ENCODE results near the gene FIGNL1.

Gene FIGNL1

GRCh38 chr7:50449881-50450589 is at the start of gene FIGNL1:
FIGNL1 (minus strand) TSS chr7:50450350; CDS start chr7:50447287, 3,063 bp downstream.
- peak; percentile 84 to 85 for DNase-seq

GRCh38 chr7:50499092-50499491 is 48.9 kb upstream of the FIGNL1 start:
- no peak for DNase-seq

GRCh38 chr7:50497968-50498367 is 47.8 kb upstream of the FIGNL1 start:
- DNase-seq: no peak

GRCh38 chr7:50497068-50497642 is 47.0 kb upstream of the FIGNL1 start:
- no peak for DNase-seq

GRCh38 chr7:50496569-50496968 is 46.4 kb upstream of the FIGNL1 start:
- no peak for DNase-seq

GRCh38 chr7:50495746-50496145 is 45.6 kb upstream of the FIGNL1 start:
- no peak for DNase-seq

GRCh38 chr7:50492770-50493519 is 42.8 kb upstream of the FIGNL1 start:
- DNase-seq: no peak

GRCh38 chr7:50491943-50492342 is 41.8 kb upstream of the FIGNL1 start:
- no peak for DNase-seq

- DNase-seq: no peak
Observed at GRCh38 chr7:50491209-50491608, 41.1 kb upstream of the FIGNL1 start.

GRCh38 chr7:50488379-50488778 is 38.2 kb upstream of the FIGNL1 start:
- no peak for DNase-seq

GRCh38 chr7:50486512-50486911 is 36.4 kb upstream of the FIGNL1 start:
- DNase-seq: no peak

- DNase-seq: no peak
Observed at GRCh38 chr7:50481867-50482266, 31.7 kb upstream of the FIGNL1 start.

- DNase-seq: no peak
Observed at GRCh38 chr7:50480797-50481196, 30.6 kb upstream of the FIGNL1 start.

GRCh38 chr7:50479743-50480517 is 29.8 kb upstream of the FIGNL1 start:
- no peak for DNase-seq

- no peak for DNase-seq
Observed at GRCh38 chr7:50477640-50478039, 27.5 kb upstream of the FIGNL1 start.

GRCh38 chr7:50476953-50477625 is 26.9 kb upstream of the FIGNL1 start:
- DNase-seq: no peak

- no peak for DNase-seq
Observed at GRCh38 chr7:50475340-50475739, 25.2 kb upstream of the FIGNL1 start.

GRCh38 chr7:50474382-50475160 is 24.4 kb upstream of the FIGNL1 start:
- no peak for DNase-seq

- no peak for DNase-seq
Observed at GRCh38 chr7:50473531-50473930, 23.4 kb upstream of the FIGNL1 start.

GRCh38 chr7:50472427-50472826 is 22.3 kb upstream of the FIGNL1 start:
- DNase-seq: no peak

GRCh38 chr7:50471970-50472369 is 21.8 kb upstream of the FIGNL1 start:
- DNase-seq: no peak
